Renal pelvis (tissue), 4 donors: ENCODE results near the gene CCDC57. TPM values are rescaled to one million over a fixed set of nuclear protein-coding genes. Genes with fewer than 3 reads are reported as not detected.

ENCODE experiments used
- DNase-seq: peaks from one replicate; pipeline ENCODE4 v3.0.0-alpha.2; 2013
- polyA plus RNA-seq, 3 donors: library from polyadenylated mRNA; unstranded; fragments of 120-200 nt; gene quantifications; one replicate each; pipeline ENCODE4 v1.2.1, GENCODE V29; 2013; ENCODE audit not compliant: insufficient read length in 3 of 3

Gene CCDC57
- polyA plus RNA-seq, 3 donors: 50.9 to 98.3 (median 89.0) TPM

- DNase-seq: no peak
Observed at GRCh38 chr17:82095777-82096708, 116.6 kb downstream of the CCDC57 start.

- DNase-seq: no peak
Observed at GRCh38 chr17:82094931-82095776, 117.5 kb downstream of the CCDC57 start.

GRCh38 chr17:82092995-82093751 is 119.5 kb downstream of the CCDC57 start:
- DNase-seq: no peak

- DNase-seq: no peak
Observed at GRCh38 chr17:82092628-82092994, 120.0 kb downstream of the CCDC57 start.

- DNase-seq: no peak
Observed at GRCh38 chr17:82092094-82092586, 120.5 kb downstream of the CCDC57 start.

GRCh38 chr17:82091264-82092066 is 121.2 kb downstream of the CCDC57 start:
- DNase-seq: no peak

- no peak for DNase-seq
Observed at GRCh38 chr17:82090549-82091263, 121.9 kb downstream of the CCDC57 start.

GRCh38 chr17:82089723-82090548 is 122.7 kb downstream of the CCDC57 start:
- no peak for DNase-seq

- DNase-seq: no peak
Observed at GRCh38 chr17:82088838-82089722, 123.6 kb downstream of the CCDC57 start.

GRCh38 chr17:82087961-82088837 is 124.4 kb downstream of the CCDC57 start:
- DNase-seq: no peak

- DNase-seq: no peak
Observed at GRCh38 chr17:82086941-82087906, 125.4 kb downstream of the CCDC57 start.

GRCh38 chr17:82085931-82086764 is 126.5 kb downstream of the CCDC57 start:
- no peak for DNase-seq

- DNase-seq: no peak
Observed at GRCh38 chr17:82085031-82085861, 127.4 kb downstream of the CCDC57 start.
